Hepatocyte (in vitro differentiated cells): ENCODE results near the gene SYNE2.

ENCODE experiments used
- CTCF ChIP-seq: fragments of 200-600 bp; sonication (generic); IDR thresholded peaks from 2 replicates; pipeline ENCODE4 v1.5.1; 2016; ENCODE audit warnings: antibody characterized with exemption, mild to moderate bottlenecking; ENCODE audit not compliant: poor library complexity
- EZH2 ChIP-seq: fragments of 200-600 bp; sonication (generic); IDR thresholded peaks from 2 replicates; pipeline ENCODE4 v1.6.1; 2016; ENCODE audit warnings: antibody characterized with exemption, mild to moderate bottlenecking, borderline replicate concordance
- EZH2phosphoT487 ChIP-seq: fragments of 200-600 bp; sonication (generic); IDR thresholded peaks from one replicate; pipeline ENCODE4 v1.6.1; 2018; ENCODE audit warnings: antibody characterized with exemption, mild to moderate bottlenecking, low read depth, moderate library complexity; ENCODE audit not compliant: unreplicated experiment, severe bottlenecking

- no peak for TF ChIP-seq CTCF
- no peak for TF ChIP-seq EZH2
- TF ChIP-seq EZH2phosphoT487 = no peak
Observed at GRCh38 chr14:64147126-64147790, 294.5 kb downstream of the SYNE2 start.
